Measurements from ENCODE around the gene AXL.
A peak's percentile ranks its signal among the peaks of the same experiment; 100 is the strongest.
"Not testable (repeated sequence)": the region's sequence is repeated elsewhere in the genome, so short reads cannot be mapped to it uniquely, and the experiment has no call there.

Gene AXL

GRCh38 chr19:41206926-41207750 is 11.9 kb upstream of the AXL start:
- DNase-seq: no peak

- DNase-seq: no peak
Measured at GRCh38 chr19:41214161-41214560, 4.9 kb upstream of the AXL start.

- no peak for DNase-seq
Measured at GRCh38 chr19:41217741-41218140, 1.3 kb upstream of the AXL start.

GRCh38 chr19:41218249-41218614 is 791 bp upstream of the AXL start:
- no peak for DNase-seq

GRCh38 chr19:41219924-41220567 is 1.0 kb downstream of the AXL start:
- no peak for DNase-seq

- DNase-seq: no peak
Measured at GRCh38 chr19:41220811-41221210, 1.8 kb downstream of the AXL start.

- DNase-seq: no peak
Measured at GRCh38 chr19:41221514-41222205, 2.6 kb downstream of the AXL start.

- DNase-seq: no peak
Measured at GRCh38 chr19:41222240-41222639, 3.2 kb downstream of the AXL start.

GRCh38 chr19:41223431-41224234 is 4.6 kb downstream of the AXL start:
- no peak for DNase-seq

- DNase-seq: no peak
Measured at GRCh38 chr19:41224632-41225031, 5.6 kb downstream of the AXL start.

GRCh38 chr19:41225238-41226052 is 6.4 kb downstream of the AXL start:
- DNase-seq: peak in 2 of 5 experiments; percentile 23 to 40

GRCh38 chr19:41226053-41226873 is 7.2 kb downstream of the AXL start:
- peak in 3 of 5 experiments; percentile 14 to 41 (median 27) for DNase-seq

GRCh38 chr19:41226874-41227390 is 7.9 kb downstream of the AXL start:
- no peak for DNase-seq

- DNase-seq: no peak
Measured at GRCh38 chr19:41228486-41228885, 9.5 kb downstream of the AXL start.

GRCh38 chr19:41229338-41229737 is 10.3 kb downstream of the AXL start:
- not testable (repeated sequence) for DNase-seq

- no peak for DNase-seq
Measured at GRCh38 chr19:41230067-41230857, 11.2 kb downstream of the AXL start.

GRCh38 chr19:41232686-41233085 is 13.7 kb downstream of the AXL start:
- DNase-seq: no peak

GRCh38 chr19:41233748-41234240 is 14.8 kb downstream of the AXL start:
- DNase-seq: no peak

- no peak for DNase-seq
Measured at GRCh38 chr19:41234512-41235168, 15.6 kb downstream of the AXL start.
